H9 (cell line): ENCODE results near the gene BRD9. TPM values are rescaled to one million over a fixed set of nuclear protein-coding genes. Genes with fewer than 3 reads are reported as not detected.
"Not testable (repeated sequence)": the region's sequence is repeated elsewhere in the genome, so short reads cannot be mapped to it uniquely, and the experiment has no call there.

Experiments
- DNase-seq: peaks from one replicate; pipeline ENCODE4 v3.0.0-alpha.2; 2017
- H2AFZ ChIP-seq: one replicate; pipeline ENCODE4 v1.6.1; 2013; ENCODE audit warnings: mild to moderate bottlenecking, low read length, control low read depth, moderate library complexity
- H2AK5ac ChIP-seq: 2 replicates; pipeline ENCODE4 v1.6.1; 2013; ENCODE audit warnings: low read length, control low read depth, mixed read lengths; ENCODE audit not compliant: insufficient read length
- H2BK120ac ChIP-seq: one replicate; pipeline ENCODE4 v1.6.1; 2013; ENCODE audit warnings: low read depth, mild to moderate bottlenecking, low read length, control low read depth, inconsistent platforms; ENCODE audit not compliant: poor library complexity, severe bottlenecking
- H2BK12ac ChIP-seq: 2 replicates; pipeline ENCODE4 v1.6.1; 2013; ENCODE audit warnings: low read length, control low read depth, mixed read lengths, low read depth; ENCODE audit not compliant: insufficient read length
- H2BK15ac ChIP-seq: 2 replicates; pipeline ENCODE4 v1.6.1; 2013; ENCODE audit warnings: low read depth, low read length, control low read depth
- H2BK20ac ChIP-seq: one replicate; pipeline ENCODE4 v1.6.1; 2013; ENCODE audit warnings: low read depth, mild to moderate bottlenecking, low read length, control low read depth, inconsistent platforms; ENCODE audit not compliant: poor library complexity, severe bottlenecking
- H2BK5ac ChIP-seq: 2 replicates; pipeline ENCODE4 v1.6.1; 2013; ENCODE audit warnings: low read length, control low read depth, mixed read lengths; ENCODE audit not compliant: insufficient read length
- H3K14ac ChIP-seq: 2 replicates; pipeline ENCODE4 v1.6.1; 2013; ENCODE audit warnings: low read length, control low read depth; ENCODE audit not compliant: insufficient read depth
- H3K18ac ChIP-seq: 2 replicates; pipeline ENCODE4 v1.6.1; 2013; ENCODE audit warnings: low read depth, mild to moderate bottlenecking, mixed read lengths, low read length, control low read depth; ENCODE audit not compliant: insufficient read length
- H3K23ac ChIP-seq: 2 replicates; pipeline ENCODE4 v1.6.1; 2013; ENCODE audit warnings: low read length, control low read depth, mixed read lengths, low read depth; ENCODE audit not compliant: insufficient read length
- H3K23me2 ChIP-seq: 2 replicates; pipeline ENCODE4 v1.6.1; 2013; ENCODE audit warnings: low read depth, mild to moderate bottlenecking, mixed read lengths, low read length, control low read depth; ENCODE audit not compliant: insufficient read length, poor library complexity, severe bottlenecking
- H3K27ac ChIP-seq: 2 replicates; pipeline ENCODE4 v1.5.1; 2013; ENCODE audit warnings: low read length, control low read depth, mixed read lengths, low read depth; ENCODE audit not compliant: insufficient read length
- H3K27me3 ChIP-seq: 2 replicates; pipeline ENCODE4 v1.6.1; 2013; ENCODE audit warnings: low read length, control low read depth, inconsistent platforms; ENCODE audit not compliant: insufficient read depth
- H3K4ac ChIP-seq: 2 replicates; pipeline ENCODE4 v1.6.1; 2013; ENCODE audit warnings: low read depth, mild to moderate bottlenecking, control low read depth, inconsistent platforms, low read length, moderate library complexity
- H3K4me1 ChIP-seq: 2 replicates; pipeline ENCODE4 v1.6.1; 2013; ENCODE audit warnings: low read length, control low read depth, inconsistent platforms; ENCODE audit not compliant: insufficient read depth
- H3K4me2 ChIP-seq: 2 replicates; pipeline ENCODE4 v1.6.1; 2013; ENCODE audit warnings: low read length, control low read depth, mixed read lengths; ENCODE audit not compliant: insufficient read length, insufficient read depth
- H3K56ac ChIP-seq: 2 replicates; pipeline ENCODE4 v1.6.1; 2013; ENCODE audit warnings: low read depth, mild to moderate bottlenecking, mixed read lengths, low read length, control low read depth; ENCODE audit not compliant: insufficient read length
- H3K79me1 ChIP-seq: 2 replicates; pipeline ENCODE4 v1.6.1; 2013; ENCODE audit warnings: low read depth, mild to moderate bottlenecking, moderate library complexity, low read length, control low read depth, inconsistent platforms; ENCODE audit not compliant: insufficient read depth, poor library complexity, severe bottlenecking
- H3K79me2 ChIP-seq: 2 replicates; pipeline ENCODE4 v1.6.1; 2013; ENCODE audit warnings: low read length, control low read depth, inconsistent platforms; ENCODE audit not compliant: insufficient read depth
- H3K9ac ChIP-seq: 2 replicates; pipeline ENCODE4 v1.6.1; 2013; ENCODE audit warnings: low read length, control low read depth, mixed read lengths; ENCODE audit not compliant: insufficient read length; ENCODE audit errors: extremely low read depth
- H3K9me3 ChIP-seq: one replicate; pipeline ENCODE4 v1.6.1; 2013; ENCODE audit warnings: low read depth, low read length, inconsistent platforms; ENCODE audit not compliant: control insufficient read depth
- H3T11ph ChIP-seq: one replicate; pipeline ENCODE4 v1.6.1; 2013; ENCODE audit warnings: mild to moderate bottlenecking, low read length, control low read depth, inconsistent platforms
- H4K20me1 ChIP-seq: one replicate; pipeline ENCODE4 v1.6.1; 2013; ENCODE audit not compliant: control insufficient read depth, insufficient read length, insufficient read depth
- H4K5ac ChIP-seq: 2 replicates; pipeline ENCODE4 v1.6.1; 2013; ENCODE audit warnings: low read depth, mild to moderate bottlenecking, mixed read lengths, low read length, control low read depth; ENCODE audit not compliant: insufficient read length
- H4K8ac ChIP-seq: replicated peaks from 2 replicates; pipeline ENCODE4 v1.6.1; 2013; ENCODE audit warnings: low read length, control low read depth, mixed read lengths, low read depth; ENCODE audit not compliant: insufficient read length
- H4K91ac ChIP-seq: 2 replicates; pipeline ENCODE4 v1.6.1; 2013; ENCODE audit warnings: low read depth, mild to moderate bottlenecking, moderate library complexity, mixed read lengths, low read length, control low read depth; ENCODE audit not compliant: insufficient read length
- H3K27ac Mint-ChIP-seq, 3 experiments: 2 replicates in 2 of 3; 3 replicates in 1 of 3; pipeline ENCODE4 v1.8.0; 2020 to 2021; ENCODE audit warnings: mixed read lengths in 3 of 3, mild to moderate bottlenecking in 1 of 3, moderate library complexity in 1 of 3
- H3K27me3 Mint-ChIP-seq: 2 replicates; pipeline ENCODE4 v1.8.0; 2021; ENCODE audit warnings: low read depth, mild to moderate bottlenecking, moderate library complexity, mixed read lengths
- H3K36me3 Mint-ChIP-seq, 3 experiments: 2 replicates in 2 of 3; 3 replicates in 1 of 3; pipeline ENCODE4 v1.8.0; 2020 to 2021; ENCODE audit warnings: low read depth in 3 of 3, mixed read lengths in 3 of 3; ENCODE audit not compliant: insufficient read depth in 1 of 3
- H3K4me1 Mint-ChIP-seq, 2 experiments: 2 replicates each; pipeline ENCODE4 v1.8.0; 2020; ENCODE audit warnings: mixed read lengths in 2 of 2
- H3K4me3 Mint-ChIP-seq, 2 experiments: 2 replicates in 1 of 2; 3 replicates in 1 of 2; pipeline ENCODE4 v1.8.0; 2020 to 2021; ENCODE audit warnings: mild to moderate bottlenecking in 2 of 2, mixed read lengths in 2 of 2, moderate library complexity in 1 of 2
- H3K9me3 Mint-ChIP-seq, 2 experiments: 2 replicates in 1 of 2; 3 replicates in 1 of 2; pipeline ENCODE4 v1.8.0; 2020; ENCODE audit warnings: mild to moderate bottlenecking in 2 of 2, mixed read lengths in 2 of 2, moderate library complexity in 1 of 2
- WGBS: extraction: QIAGEN DNeasy Blood & Tissue Kit; methylation state at CpG from one replicate; pipeline ENCODE4 v1.1.7; 2013; ENCODE audit warnings: missing lambda C conversion rate, low lambda C conversion rate, mixed read lengths; ENCODE audit not compliant: insufficient read length; ENCODE audit errors: extremely low coverage; 5-methylcytosine and 5-hydroxymethylcytosine counted together
- total RNA-seq: library from RNA; stranded (reverse); gene quantifications from 2 replicates; pipeline ENCODE4 v1.2.1, GENCODE V29; 2021

Gene BRD9
- total RNA-seq, 1 experiment from 2014 or later = 70.5 TPM

DNA sequence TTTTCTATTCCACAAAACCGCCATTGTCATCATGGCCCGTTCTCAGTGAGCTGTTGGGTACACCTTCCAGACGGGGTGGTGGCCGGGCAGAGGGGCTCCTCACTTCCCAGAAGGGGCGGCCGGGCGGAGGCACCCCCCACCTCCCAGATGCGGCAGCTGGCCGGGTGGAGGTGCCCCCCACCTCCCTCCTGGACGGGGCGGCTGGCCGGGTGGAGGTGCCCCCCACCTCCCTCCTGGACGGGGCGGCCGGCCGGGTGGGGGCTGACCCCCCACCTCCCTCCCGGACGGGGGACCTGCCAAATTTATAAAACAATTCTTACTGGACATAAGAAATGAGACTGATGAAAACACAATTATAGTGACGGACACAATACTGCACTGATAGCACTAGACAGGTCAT, 64.4 kb downstream of the BRD9 start:
- not testable (repeated sequence) for H2BK20ac ChIP-seq, H3K14ac ChIP-seq, H3K4me1 ChIP-seq, H3K27me3 ChIP-seq, H3K4me2 ChIP-seq, H3K23me2 ChIP-seq, H3K23ac ChIP-seq, H3K27ac ChIP-seq, H3K4me1 Mint-ChIP-seq, H3K18ac ChIP-seq, H3K27ac Mint-ChIP-seq, H2BK12ac ChIP-seq, H3K9me3 ChIP-seq, H3K4me3 Mint-ChIP-seq, H3K27me3 Mint-ChIP-seq, H2BK120ac ChIP-seq, H3K9me3 Mint-ChIP-seq, H2BK15ac ChIP-seq, H3K79me1 ChIP-seq, H4K8ac ChIP-seq, H3K79me2 ChIP-seq, H4K91ac ChIP-seq, H3K9ac ChIP-seq, H3T11ph ChIP-seq, H2BK5ac ChIP-seq, H4K20me1 ChIP-seq, DNase-seq, H2AFZ ChIP-seq, H3K56ac ChIP-seq, H4K5ac ChIP-seq, H3K4ac ChIP-seq, H2AK5ac ChIP-seq
- WGBS = no CpG with 5 or more reads among the region's 19 CpGs
- peaks cover 5 to 33% (median 16%) of the 10 kb centered on the region in 3 experiments; a peak in 6 of 7 replicates for H3K36me3 Mint-ChIP-seq
